ENCODE measurements around the gene PPIP5K1.

PPIP5K1 gene

GRCh38 chr15:43492673-43493601 is 97.1 kb downstream of the PPIP5K1 start, which contains the start of gene TP53BP1:
TP53BP1 (minus strand) TSS chr15:43493156; CDS start chr15:43493043, 113 bp downstream.
- peaks cover 1 to 8% (median 6%) of the 10 kb centered on the region in 5 donors for H3K36me3 ChIP-seq (ENCODE audit: control insufficient read depth in 5 of 5, insufficient read depth in 5 of 5, low read length in 5 of 5)

GRCh38 chr15:43492266-43492665 is 97.7 kb downstream of the PPIP5K1 start:
- Histone ChIP-seq H3K27me3 (ENCODE audit: control insufficient read depth in 5 of 5, insufficient read depth in 4 of 5, low read length in 5 of 5) (no peaks in the 10 kb centered on the region), H3K4me1 (ENCODE audit: control insufficient read depth in 5 of 5, insufficient read depth in 5 of 5, low read length in 5 of 5) (peaks cover 0 to 24% (median 17%) of the 10 kb centered on the region in 5 donors), H3K36me3 (ENCODE audit: control insufficient read depth in 5 of 5, insufficient read depth in 5 of 5, low read length in 5 of 5) (peaks cover 3 to 12% (median 7%) of the 10 kb centered on the region in 5 donors), H3K9ac (ENCODE audit: low read length in 5 of 5) (peak overlapping the region; percentile 22 to 80 (median 77)), H3K27ac (ENCODE audit: low read depth, low read length) (peak overlapping the region; percentile 72), H3K4me3 (ENCODE audit: low read depth in 1 of 5, low read length in 5 of 5) (peak overlapping the region; percentile 85 to 97 (median 95)), H3K9me3 (ENCODE audit: control insufficient read depth in 5 of 5, low read length in 5 of 5) (no peaks in the 10 kb centered on the region)

More at GRCh38 chr15:43492673-43493601, 97.1 kb downstream of the PPIP5K1 start, which contains the start of gene TP53BP1:
- H3K4me3 ChIP-seq (ENCODE audit: low read depth in 1 of 5, low read length in 5 of 5), result peak within 1 kb of the TSS; percentile 85 to 97 (median 95)
- peak within 1 kb of the TSS; percentile 72 for H3K27ac ChIP-seq (ENCODE audit: low read depth, low read length)
- no peaks in the 10 kb centered on the region for H3K27me3 ChIP-seq (ENCODE audit: control insufficient read depth in 5 of 5, insufficient read depth in 4 of 5, low read length in 5 of 5)
- peaks cover 0 to 24% (median 17%) of the 10 kb centered on the region in 5 donors for H3K4me1 ChIP-seq (ENCODE audit: control insufficient read depth in 5 of 5, insufficient read depth in 5 of 5, low read length in 5 of 5)
- peak within 1 kb of the TSS; percentile 71 to 80 (median 77) for H3K9ac ChIP-seq (ENCODE audit: low read length in 5 of 5)
- H3K9me3 ChIP-seq (ENCODE audit: control insufficient read depth in 5 of 5, low read length in 5 of 5), result no peaks in the 10 kb centered on the region

GRCh38 chr15:43489191-43489590 is 100.8 kb downstream of the PPIP5K1 start:
- Histone ChIP-seq H3K27me3 (ENCODE audit: control insufficient read depth in 5 of 5, insufficient read depth in 4 of 5, low read length in 5 of 5) (no peaks in the 10 kb centered on the region), H3K9ac (ENCODE audit: low read length in 5 of 5) (no peak overlapping the region), H3K9me3 (ENCODE audit: control insufficient read depth in 5 of 5, low read length in 5 of 5) (no peaks in the 10 kb centered on the region), H3K4me1 (ENCODE audit: control insufficient read depth in 5 of 5, insufficient read depth in 5 of 5, low read length in 5 of 5) (peaks cover 0 to 28% (median 22%) of the 10 kb centered on the region in 5 donors), H3K27ac (ENCODE audit: low read depth, low read length) (no peak overlapping the region), H3K36me3 (ENCODE audit: control insufficient read depth in 5 of 5, insufficient read depth in 5 of 5, low read length in 5 of 5) (peaks cover 3 to 15% (median 7%) of the 10 kb centered on the region in 5 donors), H3K4me3 (ENCODE audit: low read depth in 1 of 5, low read length in 5 of 5) (no peak overlapping the region)

GRCh38 chr15:43488790-43489189 is 101.2 kb downstream of the PPIP5K1 start:
- H3K27ac ChIP-seq (ENCODE audit: low read depth, low read length), result no peak overlapping the region
- no peak overlapping the region for H3K4me3 ChIP-seq (ENCODE audit: low read depth in 1 of 5, low read length in 5 of 5)
- peaks cover 0 to 32% (median 23%) of the 10 kb centered on the region in 5 donors for H3K4me1 ChIP-seq (ENCODE audit: control insufficient read depth in 5 of 5, insufficient read depth in 5 of 5, low read length in 5 of 5)
- peaks cover 3 to 15% (median 7%) of the 10 kb centered on the region in 5 donors for H3K36me3 ChIP-seq (ENCODE audit: control insufficient read depth in 5 of 5, insufficient read depth in 5 of 5, low read length in 5 of 5)
- no peaks in the 10 kb centered on the region for H3K9me3 ChIP-seq (ENCODE audit: control insufficient read depth in 5 of 5, low read length in 5 of 5)
- no peaks in the 10 kb centered on the region for H3K27me3 ChIP-seq (ENCODE audit: control insufficient read depth in 5 of 5, insufficient read depth in 4 of 5, low read length in 5 of 5)
- no peak overlapping the region for H3K9ac ChIP-seq (ENCODE audit: low read length in 5 of 5)

GRCh38 chr15:43487271-43487895 is 102.6 kb downstream of the PPIP5K1 start:
- Histone ChIP-seq H3K27me3 (ENCODE audit: control insufficient read depth in 5 of 5, insufficient read depth in 4 of 5, low read length in 5 of 5) (no peaks in the 10 kb centered on the region), H3K4me1 (ENCODE audit: control insufficient read depth in 5 of 5, insufficient read depth in 5 of 5, low read length in 5 of 5) (peaks cover 0 to 27% (median 14%) of the 10 kb centered on the region in 5 donors), H3K9me3 (ENCODE audit: control insufficient read depth in 5 of 5, low read length in 5 of 5) (no peaks in the 10 kb centered on the region), H3K36me3 (ENCODE audit: control insufficient read depth in 5 of 5, insufficient read depth in 5 of 5, low read length in 5 of 5) (peaks cover 3 to 15% (median 7%) of the 10 kb centered on the region in 5 donors), H3K27ac (ENCODE audit: low read depth, low read length) (no peak overlapping the region), H3K9ac (ENCODE audit: low read length in 5 of 5) (no peak overlapping the region), H3K4me3 (ENCODE audit: low read depth in 1 of 5, low read length in 5 of 5) (no peak overlapping the region)

- H3K27me3 ChIP-seq (ENCODE audit: control insufficient read depth in 5 of 5, insufficient read depth in 4 of 5, low read length in 5 of 5), result no peaks in the 10 kb centered on the region
- H3K4me1 ChIP-seq (ENCODE audit: control insufficient read depth in 5 of 5, insufficient read depth in 5 of 5, low read length in 5 of 5), result peaks cover 0 to 21% (median 10%) of the 10 kb centered on the region in 5 donors
- no peaks in the 10 kb centered on the region for H3K9me3 ChIP-seq (ENCODE audit: control insufficient read depth in 5 of 5, low read length in 5 of 5)
- H3K36me3 ChIP-seq (ENCODE audit: control insufficient read depth in 5 of 5, insufficient read depth in 5 of 5, low read length in 5 of 5), result peaks cover 8 to 21% (median 13%) of the 10 kb centered on the region in 5 donors
- H3K4me3 ChIP-seq (ENCODE audit: low read depth in 1 of 5, low read length in 5 of 5), result no peak overlapping the region
- no peak overlapping the region for H3K9ac ChIP-seq (ENCODE audit: low read length in 5 of 5)
- peak overlapping the region; percentile 38 for H3K27ac ChIP-seq (ENCODE audit: low read depth, low read length)
Observed at GRCh38 chr15:43484455-43484854, 105.6 kb downstream of the PPIP5K1 start.

Measured in subcutaneous abdominal adipose tissue (tissue), 5 donors.